GM10847 (cell line): Measurements from ENCODE around the gene FAM193B.
A peak's percentile ranks its signal among the peaks of the same experiment; 100 is the strongest.

Source experiments
- POLR2A ChIP-seq: IDR thresholded peaks from 2 replicates; pipeline ENCODE4 v1.6.1; 2011; ENCODE audit not compliant: insufficient read length; ENCODE audit errors: extremely low read depth

FAM193B gene

DNA sequence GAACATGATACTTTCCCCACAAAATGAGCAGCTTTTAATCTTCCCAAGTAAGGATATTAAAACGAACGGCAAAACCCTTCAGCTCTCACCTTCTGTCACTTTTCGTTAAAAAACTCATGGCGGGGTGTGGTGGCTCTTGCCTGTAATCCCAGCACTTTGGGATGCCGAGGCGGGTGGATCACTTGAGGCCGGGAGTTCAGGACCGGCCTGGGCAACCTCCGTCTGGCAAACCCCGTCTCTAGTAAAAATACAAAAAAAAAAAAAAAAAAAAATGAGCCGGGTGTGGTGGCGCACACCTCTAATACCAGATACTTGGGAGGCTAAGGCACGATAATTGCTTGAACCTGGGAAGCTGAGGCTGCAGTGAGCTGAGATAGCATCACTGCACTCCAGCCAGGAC lies 38.5 kb upstream of the FAM193B start:
- no peak for TF ChIP-seq POLR2A

DNA sequence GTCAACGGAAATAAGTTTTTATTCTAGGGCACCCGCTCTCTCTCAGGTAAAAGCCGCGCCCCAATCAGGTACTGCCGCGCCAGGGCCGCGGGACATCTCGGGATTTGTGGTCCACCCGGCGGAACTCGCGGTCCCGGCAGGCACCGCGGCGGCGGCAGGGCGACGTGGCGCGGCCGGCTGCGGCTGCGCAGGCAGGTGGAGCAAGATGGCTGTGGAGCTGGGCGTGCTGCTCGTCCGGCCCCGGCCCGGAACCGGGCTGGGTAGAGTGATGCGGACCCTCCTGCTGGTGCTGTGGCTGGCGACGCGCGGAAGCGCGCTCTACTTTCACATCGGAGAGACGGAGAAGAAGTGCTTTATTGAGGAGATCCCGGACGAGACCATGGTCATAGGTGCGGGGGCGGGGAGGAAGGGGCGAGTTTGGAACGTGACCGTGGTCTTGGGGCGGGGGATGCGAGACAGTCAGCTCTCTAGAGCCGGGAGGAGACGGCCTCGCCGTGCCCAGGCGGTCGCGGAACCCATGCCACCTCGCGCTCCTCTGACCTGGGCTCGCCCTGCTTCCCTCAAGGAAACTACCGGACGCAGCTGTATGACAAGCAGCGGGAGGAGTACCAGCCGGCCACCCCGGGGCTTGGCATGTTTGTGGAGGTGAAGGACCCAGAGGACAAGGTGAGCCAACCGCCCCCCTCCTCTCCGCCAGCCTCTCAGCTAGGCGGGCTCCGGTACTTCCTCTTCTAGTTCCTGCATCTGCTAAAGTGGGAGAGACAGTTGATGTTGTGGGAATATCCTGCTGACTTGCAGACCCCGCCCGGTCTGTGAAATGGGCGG lies 37.9 kb upstream of the FAM193B start, which contains the start of gene TMED9:
TMED9 (plus strand) TSS at position 194 of the 825 bp plus-strand sequence; CDS start at position 206, 12 bp downstream.
- TF ChIP-seq POLR2A, result peak; percentile 95

DNA sequence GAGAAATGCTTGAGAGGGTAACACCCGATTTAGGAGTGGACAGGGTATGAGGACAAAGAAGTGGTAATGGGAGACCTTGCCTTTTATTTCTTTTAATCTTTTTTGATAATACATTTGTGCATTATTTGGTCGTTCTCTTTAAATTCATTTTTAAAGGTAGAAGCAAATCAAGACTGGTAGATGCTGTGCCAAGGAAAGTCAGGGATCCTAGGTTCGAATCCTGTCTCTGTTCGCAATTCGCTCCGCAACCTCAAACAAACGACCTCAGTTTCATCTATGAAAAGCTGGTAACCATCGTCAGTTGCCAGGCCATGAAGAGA lies 37.3 kb upstream of the FAM193B start:
- TF ChIP-seq POLR2A, result no peak

DNA sequence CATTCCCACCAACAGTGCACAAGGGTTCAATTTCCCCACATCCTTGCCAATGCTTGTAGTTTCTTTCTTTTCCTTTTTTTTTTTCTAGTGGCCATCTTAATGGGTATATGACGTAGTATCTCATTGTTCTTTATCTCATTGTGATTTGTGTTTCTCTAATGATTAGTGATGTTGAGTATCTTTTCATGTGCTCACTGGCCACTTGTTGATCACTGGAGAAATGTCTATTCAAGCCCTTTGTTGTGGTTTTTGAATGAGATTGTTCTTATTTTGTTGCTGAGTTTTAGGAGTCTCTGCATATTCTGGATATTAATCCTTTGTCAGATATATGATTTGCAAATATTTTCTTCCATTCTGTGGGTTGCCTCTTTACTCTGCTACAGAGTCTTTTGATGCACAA lies 36.0 kb upstream of the FAM193B start:
- no peak for TF ChIP-seq POLR2A

DNA sequence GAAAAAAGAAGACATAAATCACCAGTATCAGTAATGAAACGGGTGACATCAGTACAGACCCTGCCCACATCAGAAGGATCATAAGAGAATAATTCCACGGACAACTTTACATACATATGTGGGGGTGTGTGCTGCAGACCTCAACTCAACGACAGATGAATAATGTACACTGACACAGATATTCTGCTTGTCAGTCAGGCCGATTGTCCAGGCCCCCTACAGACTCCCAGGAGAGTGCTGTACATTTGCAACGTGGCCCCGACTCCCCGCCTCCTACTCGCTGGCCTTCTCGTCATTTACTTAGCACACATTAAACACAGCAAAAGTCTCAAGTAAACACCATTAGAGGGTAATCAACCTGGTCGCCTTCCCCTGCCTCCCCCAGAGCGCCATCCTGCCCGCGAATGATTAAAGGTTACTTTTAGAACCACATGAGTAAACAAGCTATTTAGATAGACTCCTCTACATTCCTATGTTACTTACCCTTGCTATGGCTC lies 34.1 kb upstream of the FAM193B start:
- no peak for TF ChIP-seq POLR2A

DNA sequence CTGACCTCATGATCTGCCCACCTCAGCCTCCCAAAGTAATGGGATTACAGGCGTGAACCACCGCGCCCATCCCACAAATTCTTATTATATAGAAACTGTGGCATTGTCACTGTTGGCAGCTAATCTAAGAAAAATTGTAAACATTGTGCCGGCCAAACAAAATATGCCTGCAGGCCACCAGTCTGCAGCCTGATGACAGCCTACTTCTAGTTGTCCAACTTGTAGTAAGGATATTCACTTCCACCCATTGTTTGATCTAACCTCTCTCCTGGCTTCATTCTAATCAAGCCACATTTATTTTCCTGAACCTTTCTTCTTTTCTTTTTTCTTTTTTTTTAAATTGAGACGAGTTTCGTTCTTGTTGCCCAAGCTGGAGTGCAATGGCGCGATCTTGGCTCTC lies 24.0 kb upstream of the FAM193B start:
- no peak for TF ChIP-seq POLR2A

DNA sequence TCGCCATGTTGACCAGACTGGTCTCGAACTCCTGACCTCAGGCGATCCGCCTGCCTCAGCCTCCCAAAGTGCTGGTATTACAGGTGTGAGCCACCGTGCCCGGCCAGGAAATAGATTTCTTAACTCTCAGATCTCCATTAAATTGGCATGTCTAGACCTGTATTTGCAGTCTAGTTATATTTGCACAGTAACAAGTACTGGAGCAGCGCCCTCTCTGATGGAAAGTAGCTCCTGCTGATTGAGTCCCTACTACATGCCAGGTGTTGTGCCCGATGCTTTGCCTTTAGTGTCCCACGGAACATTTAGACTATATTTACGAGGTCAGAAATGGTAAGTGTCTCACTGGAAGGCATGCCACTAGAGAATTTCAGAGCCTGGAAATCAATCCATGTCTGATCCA lies 21.8 kb upstream of the FAM193B start:
- TF ChIP-seq POLR2A, result no peak

DNA sequence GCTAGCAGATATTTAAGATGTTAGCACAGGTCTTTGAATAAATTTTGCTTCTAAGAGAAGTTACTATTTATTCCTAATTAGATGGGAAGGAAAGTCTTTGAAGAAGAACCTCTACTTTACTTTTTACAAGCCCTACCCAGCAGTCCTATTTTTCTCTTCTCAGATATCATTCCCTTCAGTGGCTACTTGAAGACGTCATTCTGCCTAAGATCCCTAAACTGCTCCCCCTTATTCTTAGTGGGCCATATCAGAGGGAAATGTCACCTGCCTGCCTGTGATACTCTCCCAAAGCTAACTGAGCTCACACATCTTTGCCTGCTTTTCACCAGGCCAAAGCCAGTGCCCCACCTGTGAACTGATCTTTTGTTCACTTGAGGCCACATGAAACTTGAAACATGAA lies 21.1 kb upstream of the FAM193B start:
- TF ChIP-seq POLR2A, result no peak

DNA sequence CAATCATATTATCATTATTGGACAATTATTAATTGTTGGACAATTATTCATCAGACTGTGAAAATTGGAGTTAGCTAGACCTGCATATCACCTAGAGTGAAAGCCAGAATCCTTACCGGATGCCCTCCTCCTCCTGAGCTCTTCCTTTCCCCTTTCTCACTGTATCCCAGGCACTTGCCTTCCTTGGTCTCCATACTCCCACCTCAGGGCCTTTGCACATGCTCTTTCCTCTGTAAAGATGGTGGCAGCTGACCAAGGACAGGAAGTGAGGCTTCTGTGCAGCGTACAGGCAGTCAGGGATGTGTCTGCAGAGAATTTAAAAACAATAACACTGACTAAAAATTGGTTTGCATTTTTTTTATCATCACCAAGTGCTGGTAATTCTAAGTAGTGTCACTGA lies 15.5 kb upstream of the FAM193B start:
- TF ChIP-seq POLR2A, result no peak

DNA sequence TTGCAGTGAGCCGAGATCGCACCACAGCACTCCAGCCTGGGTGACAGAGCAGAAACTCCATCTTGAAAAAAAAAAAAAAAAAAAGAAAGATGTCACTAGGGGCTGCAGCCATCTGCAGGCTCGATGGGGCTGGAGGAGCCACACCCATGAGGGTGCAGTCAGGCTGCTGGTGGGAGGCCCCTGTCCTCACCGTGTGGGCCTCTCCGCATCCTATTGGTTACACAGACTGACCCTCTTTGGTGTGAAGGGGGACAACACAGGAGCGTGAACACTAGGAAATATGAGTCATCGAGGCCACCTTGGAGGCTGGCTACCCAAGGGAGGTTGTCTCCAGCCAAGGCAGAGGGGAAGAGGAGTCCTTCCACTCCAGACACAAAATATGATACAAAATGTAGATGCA lies 14.0 kb upstream of the FAM193B start:
- TF ChIP-seq POLR2A, result no peak

DNA sequence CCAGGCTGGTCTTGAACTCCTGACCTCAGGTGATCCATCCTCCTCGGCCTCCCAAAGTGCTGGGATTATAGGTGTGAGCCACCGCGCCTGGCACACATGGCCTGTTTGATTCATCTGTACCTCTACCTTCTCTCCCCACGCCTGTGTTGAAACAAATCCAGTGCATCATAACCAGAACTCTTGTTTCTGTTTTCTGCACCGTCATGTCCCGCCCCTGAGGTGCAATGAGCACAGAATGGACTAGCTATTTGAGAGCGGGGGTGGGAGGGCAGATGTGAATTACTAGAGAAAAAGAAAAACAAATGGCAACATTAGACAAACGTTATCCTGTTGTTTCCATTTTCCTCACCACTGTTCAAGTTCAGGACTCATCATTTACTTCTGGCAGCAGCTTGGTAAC lies 10.7 kb upstream of the FAM193B start:
- TF ChIP-seq POLR2A, result no peak

DNA sequence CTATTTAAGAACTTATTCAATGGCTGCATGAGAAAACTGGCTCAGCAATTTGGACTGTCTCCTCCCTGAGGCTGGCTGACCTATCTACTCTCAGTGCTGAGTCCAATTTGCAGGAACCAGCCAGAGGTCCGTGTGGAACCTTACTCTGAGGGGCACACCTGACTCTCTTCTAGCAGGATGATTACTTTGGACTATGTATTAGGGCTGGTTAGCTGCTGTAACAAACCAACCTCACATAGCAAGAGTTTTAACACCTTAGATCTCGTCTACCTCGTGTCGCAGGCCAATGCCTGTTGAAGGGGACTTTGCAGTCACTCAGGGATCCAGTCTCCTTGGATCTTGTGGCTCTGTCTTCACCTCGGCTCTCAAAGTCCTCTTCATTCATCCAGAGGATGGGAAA lies 3.4 kb upstream of the FAM193B start:
- no peak for TF ChIP-seq POLR2A

DNA sequence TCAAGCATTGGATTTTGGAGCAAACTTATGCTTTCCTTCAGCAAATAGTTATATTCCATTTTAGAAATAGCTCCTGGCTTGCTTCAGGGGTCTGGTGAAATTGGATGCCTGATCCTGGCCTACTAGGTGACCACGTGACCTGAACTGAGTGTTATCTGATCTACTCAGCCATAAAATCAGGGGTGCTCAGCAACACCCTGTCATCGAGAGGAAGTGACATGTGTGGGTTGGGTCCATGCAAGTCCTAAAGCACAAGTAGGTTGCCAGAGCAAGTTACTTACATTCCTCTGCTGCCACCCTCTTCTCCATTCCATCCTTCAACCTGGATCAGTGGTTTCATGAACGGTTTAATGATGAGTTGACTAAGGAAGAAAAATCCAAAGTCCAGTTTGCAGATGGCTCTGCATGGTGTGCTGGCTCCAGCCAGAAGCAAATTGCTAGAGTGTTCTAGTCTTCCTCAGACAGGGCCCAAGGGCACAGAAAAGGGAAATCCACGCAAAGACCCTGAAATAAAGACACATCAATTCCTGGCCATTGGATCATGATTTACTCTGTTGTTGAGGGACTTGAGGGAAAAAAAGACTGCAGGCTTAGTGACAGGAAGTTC lies 2.8 kb upstream of the FAM193B start:
- TF ChIP-seq POLR2A, result no peak

DNA sequence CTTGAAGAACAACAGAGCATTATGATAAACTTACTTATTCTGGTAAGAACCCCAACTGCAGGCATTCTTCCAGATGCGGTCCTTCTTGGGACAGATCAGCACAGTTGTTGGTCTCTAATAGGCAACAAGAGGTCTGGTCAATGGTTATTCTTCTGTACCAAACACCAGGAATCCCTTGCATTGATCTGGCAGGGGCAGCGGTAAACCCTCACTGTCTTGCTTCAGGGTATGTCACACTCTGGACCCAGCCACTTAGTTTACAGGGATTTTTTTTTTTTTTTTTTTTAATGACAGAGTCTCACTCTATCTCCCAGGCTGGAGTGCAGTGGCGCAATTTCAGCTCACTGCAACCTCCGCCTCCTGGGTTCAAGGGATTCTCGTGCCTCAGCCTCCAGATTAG lies 1.3 kb upstream of the FAM193B start:
- no peak for TF ChIP-seq POLR2A

DNA sequence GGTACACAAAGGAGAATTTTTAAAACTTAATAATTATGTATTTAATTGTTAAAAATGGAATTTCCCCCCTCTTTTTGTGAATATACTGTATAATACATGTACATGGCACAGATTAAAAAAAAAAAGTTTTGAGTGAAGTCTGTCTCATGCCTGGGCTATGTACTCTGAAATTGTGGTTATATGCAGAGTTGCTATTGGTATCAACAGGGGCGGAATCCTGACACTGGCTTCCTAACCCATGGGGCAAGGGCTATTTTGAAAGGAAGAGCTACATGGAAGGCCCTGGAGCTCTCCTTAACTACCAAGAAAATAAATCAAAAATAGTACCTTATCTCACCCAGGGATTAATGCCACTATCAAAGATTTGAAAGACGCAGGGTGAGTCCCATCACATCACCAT lies 865 bp upstream of the FAM193B start:
- no peak for TF ChIP-seq POLR2A

DNA sequence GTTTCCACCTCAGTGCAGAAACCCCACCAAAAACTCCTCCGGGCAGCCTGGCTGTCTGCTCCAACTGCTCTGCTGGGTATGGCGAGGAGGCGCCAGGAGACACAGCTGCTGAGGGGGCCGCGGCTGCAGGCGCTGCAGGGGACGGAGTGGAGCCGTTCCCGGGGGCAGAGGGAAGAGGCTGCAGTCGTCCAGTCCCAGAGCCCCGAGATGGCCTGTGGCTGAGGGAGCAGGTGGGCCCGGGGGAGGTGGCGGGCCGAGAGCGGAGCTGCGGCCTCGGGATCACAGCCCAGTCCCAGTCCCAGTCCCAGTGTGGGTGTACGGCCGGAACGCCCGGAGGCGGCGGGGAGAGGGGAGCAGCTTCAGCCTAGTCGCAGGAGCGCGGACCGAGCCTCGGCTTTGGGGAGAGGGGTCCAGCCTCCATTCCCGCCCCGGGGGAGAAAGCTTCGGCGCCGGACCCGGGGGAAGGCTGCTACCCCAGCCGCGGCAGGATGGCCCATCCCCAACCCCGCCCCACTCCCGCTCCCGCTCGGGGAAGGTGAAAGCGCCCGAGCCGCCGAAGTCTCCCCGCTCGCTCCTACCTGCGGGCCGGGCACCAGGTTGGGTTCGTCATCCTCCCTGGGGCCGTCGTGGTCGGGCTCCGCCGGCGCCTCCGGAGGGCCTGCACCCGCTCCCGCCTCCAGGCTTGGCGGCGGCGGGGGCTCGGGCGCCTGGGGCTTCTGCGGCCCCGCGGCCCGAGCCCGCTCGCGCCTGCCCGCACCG lies 513 bp downstream of the FAM193B start:
- no peak for TF ChIP-seq POLR2A

DNA sequence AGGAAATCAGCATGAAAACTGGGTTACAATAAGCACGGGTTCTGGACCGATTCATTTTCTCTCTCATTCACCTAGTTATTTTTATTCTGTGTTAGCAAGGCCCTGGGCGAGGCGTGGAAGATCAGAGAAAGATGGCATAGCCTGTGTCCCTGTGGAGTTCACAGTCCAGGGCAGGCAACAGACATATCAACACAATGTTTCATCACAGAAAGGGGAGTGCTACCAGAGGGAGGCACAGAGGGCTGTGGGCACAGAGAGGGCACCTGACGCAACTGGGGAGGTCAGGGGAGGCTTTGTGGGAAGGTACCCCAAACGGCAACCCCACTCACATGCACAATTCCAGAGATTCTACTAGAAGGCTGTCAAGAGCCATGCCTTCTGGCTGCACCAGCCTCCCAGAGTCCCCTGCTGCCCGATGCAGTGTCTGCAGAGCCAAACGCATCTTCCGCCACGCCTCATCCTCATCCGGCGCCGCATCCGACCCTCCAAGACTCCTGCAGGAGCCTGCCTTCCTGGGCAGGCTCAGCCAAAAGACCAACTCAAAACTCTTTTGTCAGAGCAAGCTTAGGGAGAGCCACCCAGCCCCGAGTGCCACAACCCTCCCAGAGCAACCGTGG lies 1.4 kb downstream of the FAM193B start:
- no peak for TF ChIP-seq POLR2A
